ENCODE data around the gene PTPRK.

GRCh38 chr6:128491610-128492206 is 28.7 kb downstream of the PTPRK start:
- no peak for TF ChIP-seq CTCF (conservative IDR thresholded peaks at IDR 0.05)
- no peak for TF ChIP-seq ZFX (IDR thresholded peaks at IDR 0.05)
